ENCODE results near the gene PSMC5. TPM values are rescaled to one million over a fixed set of nuclear protein-coding genes. Genes with fewer than 3 reads are reported as not detected.
A peak's percentile ranks its signal among the peaks of the same experiment; 100 is the strongest.

Gene PSMC5
- total RNA-seq, 1 donor from 2014 or later: 116 TPM

- peaks cover 82% of the 10 kb centered on the region for H3K79me2 ChIP-seq (ENCODE audit: insufficient read depth, low read length)
- TF ChIP-seq EZH2 (IDR thresholded peaks at IDR 0.05; ENCODE audit: insufficient read depth, low read length): no peak
- FAIRE-seq (no peak), DNase-seq (ENCODE audit: low read depth) (no peak)
- no peak overlapping the region for H3K9ac ChIP-seq (ENCODE audit: low read length)
- no peaks in the 10 kb centered on the region for H3K9me3 ChIP-seq (ENCODE audit: insufficient read depth, low read depth, low read length)
- no peak overlapping the region for H3K27ac Mint-ChIP-seq (ENCODE audit: unreplicated experiment)
- H3K27me3 Mint-ChIP-seq (ENCODE audit: low read depth, unreplicated experiment): no peaks in the 10 kb centered on the region
- H3K4me1 ChIP-seq (ENCODE audit: insufficient read depth, low read length): peaks cover 18% of the 10 kb centered on the region
- no peaks in the 10 kb centered on the region for H3K9me3 Mint-ChIP-seq (ENCODE audit: unreplicated experiment)
- peaks cover 56% of the 10 kb centered on the region for H4K20me1 ChIP-seq (ENCODE audit: insufficient read depth, low read length)
- no peak overlapping the region for H3K27ac ChIP-seq (ENCODE audit: low read depth, low read length)
- no peak overlapping the region for H2AFZ ChIP-seq (ENCODE audit: low read depth, low read length)
- no peak overlapping the region for H3K4me3 Mint-ChIP-seq (ENCODE audit: unreplicated experiment)
- H3K27me3 ChIP-seq (ENCODE audit: insufficient read depth, low read length): no peaks in the 10 kb centered on the region
- peaks cover 44% of the 10 kb centered on the region for H3K36me3 Mint-ChIP-seq (ENCODE audit: low read depth, unreplicated experiment)
- H3K4me3 ChIP-seq (ENCODE audit: insufficient read depth, low read depth, low read length): no peak overlapping the region
- H3K36me3 ChIP-seq (ENCODE audit: insufficient read depth, low read length): peaks cover 61% of the 10 kb centered on the region
- peaks cover 16% of the 10 kb centered on the region for H3K4me1 Mint-ChIP-seq (ENCODE audit: low read depth, unreplicated experiment)
- no peak overlapping the region for H3K4me2 ChIP-seq (ENCODE audit: low read length)
These were observed 2.9 kb upstream of the PSMC5 start for GRCh38 chr17:63824362-63824761.

- Histone ChIP-seq H3K36me3 (ENCODE audit: insufficient read depth, low read length) (peaks cover 67% of the 10 kb centered on the region), H3K79me2 (ENCODE audit: insufficient read depth, low read length) (peaks cover 88% of the 10 kb centered on the region), H3K27ac (ENCODE audit: low read depth, low read length) (peak overlapping the region; percentile 94), H3K9ac (ENCODE audit: low read length) (peak overlapping the region; percentile 85), H4K20me1 (ENCODE audit: insufficient read depth, low read length) (peaks cover 66% of the 10 kb centered on the region), H3K4me1 (ENCODE audit: insufficient read depth, low read length) (peaks cover 18% of the 10 kb centered on the region), H3K4me2 (ENCODE audit: low read length) (peak overlapping the region; percentile 92), H2AFZ (ENCODE audit: low read depth, low read length) (peak overlapping the region; percentile 71), H3K27me3 (ENCODE audit: insufficient read depth, low read length) (no peaks in the 10 kb centered on the region), H3K4me3 (ENCODE audit: insufficient read depth, low read depth, low read length) (peak overlapping the region; percentile 96), H3K9me3 (ENCODE audit: insufficient read depth, low read depth, low read length) (no peaks in the 10 kb centered on the region)
- peak overlapping the region; percentile 98 for H3K4me3 Mint-ChIP-seq (ENCODE audit: unreplicated experiment)
- no peaks in the 10 kb centered on the region for H3K9me3 Mint-ChIP-seq (ENCODE audit: unreplicated experiment)
- no peak for FAIRE-seq
- peaks cover 16% of the 10 kb centered on the region for H3K4me1 Mint-ChIP-seq (ENCODE audit: low read depth, unreplicated experiment)
- DNase-seq (ENCODE audit: low read depth): no peak
- H3K36me3 Mint-ChIP-seq (ENCODE audit: low read depth, unreplicated experiment): peaks cover 52% of the 10 kb centered on the region
- no peaks in the 10 kb centered on the region for H3K27me3 Mint-ChIP-seq (ENCODE audit: low read depth, unreplicated experiment)
- peak overlapping the region; percentile 100 for H3K27ac Mint-ChIP-seq (ENCODE audit: unreplicated experiment)
- TF ChIP-seq CTCF (IDR thresholded peaks at IDR 0.05; ENCODE audit: insufficient read depth, low read depth, low read length): no peak
- TF ChIP-seq EZH2 (IDR thresholded peaks at IDR 0.05; ENCODE audit: insufficient read depth, low read length): no peak
These were observed 696 bp upstream of the PSMC5 start for GRCh38 chr17:63826468-63827001.

- Mint-ChIP-seq H3K4me1 (ENCODE audit: low read depth, unreplicated experiment) (peaks cover 14% of the 10 kb centered on the region), H3K4me3 (ENCODE audit: unreplicated experiment) (peak overlapping the region; percentile 98), H3K9me3 (ENCODE audit: unreplicated experiment) (no peaks in the 10 kb centered on the region), H3K27ac (ENCODE audit: unreplicated experiment) (peak overlapping the region; percentile 100), H3K36me3 (ENCODE audit: low read depth, unreplicated experiment) (peaks cover 47% of the 10 kb centered on the region), H3K27me3 (ENCODE audit: low read depth, unreplicated experiment) (no peaks in the 10 kb centered on the region)
- Histone ChIP-seq H3K27ac (ENCODE audit: low read depth, low read length) (peak overlapping the region; percentile 94), H2AFZ (ENCODE audit: low read depth, low read length) (peak overlapping the region; percentile 71), H3K4me2 (ENCODE audit: low read length) (peak overlapping the region; percentile 92), H3K36me3 (ENCODE audit: insufficient read depth, low read length) (peaks cover 68% of the 10 kb centered on the region), H3K4me3 (ENCODE audit: insufficient read depth, low read depth, low read length) (peak overlapping the region; percentile 96), H4K20me1 (ENCODE audit: insufficient read depth, low read length) (peaks cover 64% of the 10 kb centered on the region), H3K4me1 (ENCODE audit: insufficient read depth, low read length) (peaks cover 18% of the 10 kb centered on the region), H3K79me2 (ENCODE audit: insufficient read depth, low read length) (peaks cover 75% of the 10 kb centered on the region), H3K27me3 (ENCODE audit: insufficient read depth, low read length) (no peaks in the 10 kb centered on the region), H3K9ac (ENCODE audit: low read length) (peak overlapping the region; percentile 85), H3K9me3 (ENCODE audit: insufficient read depth, low read depth, low read length) (no peaks in the 10 kb centered on the region)
- FAIRE-seq (no peak), DNase-seq (ENCODE audit: low read depth) (no peak)
- no peak for TF ChIP-seq EZH2 (IDR thresholded peaks at IDR 0.05; ENCODE audit: insufficient read depth, low read length)
- TF ChIP-seq CTCF (IDR thresholded peaks at IDR 0.05; ENCODE audit: insufficient read depth, low read depth, low read length): no peak
These were observed 580 bp downstream of the PSMC5 start for GRCh38 chr17:63827801-63828221.
